ENCODE measurements around the gene IL31.
"Not testable (repeated sequence)": the region's sequence is repeated elsewhere in the genome, so short reads cannot be mapped to it uniquely, and the experiment has no call there.

IL31 gene

GRCh38 chr12:122184517-122184916 is 10.5 kb upstream of the IL31 start:
- H3K4me1 ChIP-seq = peaks cover 0 to 10% (median 9%) of the 10 kb centered on the region in 4 donors
- DNase-seq = no peak
- H3K9me3 ChIP-seq = no peaks in the 10 kb centered on the region
- H3K4me3 ChIP-seq = no peak overlapping the region
- peaks cover 0 to 29% of the 10 kb centered on the region in 2 donors for H3K27me3 ChIP-seq
- TF ChIP-seq CTCF (IDR thresholded peaks at IDR 0.05) = no peak
- intact Hi-C loops (cut with DNase I; ENCODE audit: low total_unique reads) = no loop called here
- H3K27ac ChIP-seq = no peak overlapping the region
- no peaks in the 10 kb centered on the region for H3K36me3 ChIP-seq

GRCh38 chr12:122183588-122183940 is 9.5 kb upstream of the IL31 start:
- intact Hi-C loops (cut with DNase I; ENCODE audit: low total_unique reads) = no loop called here
- no peak for DNase-seq
- Histone ChIP-seq H3K4me1 (peaks cover 0 to 10% (median 9%) of the 10 kb centered on the region in 4 donors), H3K27me3 (peaks cover 0 to 22% of the 10 kb centered on the region in 2 donors), H3K4me3 (peak overlapping the region; percentile 44 to 57), H3K36me3 (no peaks in the 10 kb centered on the region), H3K9me3 (no peaks in the 10 kb centered on the region), H3K27ac (no peak overlapping the region)
- TF ChIP-seq CTCF (IDR thresholded peaks at IDR 0.05) = no peak

GRCh38 chr12:122182887-122183587 is 9.0 kb upstream of the IL31 start, which contains the start of gene LRRC43:
LRRC43 (plus strand) TSS chr12:122183123; CDS start chr12:122183145, 22 bp downstream.
- peaks cover 0 to 20% of the 10 kb centered on the region in 2 donors for H3K27me3 ChIP-seq
- DNase-seq = no peak
- peak within 1 kb of the TSS; percentile 44 to 57 for H3K4me3 ChIP-seq
- no peaks in the 10 kb centered on the region for H3K9me3 ChIP-seq
- H3K4me1 ChIP-seq = peaks cover 0 to 10% (median 9%) of the 10 kb centered on the region in 4 donors
- H3K27ac ChIP-seq = no peak within 1 kb of the TSS
- no peaks in the 10 kb centered on the region for H3K36me3 ChIP-seq
- intact Hi-C loops (cut with DNase I; ENCODE audit: low total_unique reads) = no loop called here
- no peak for TF ChIP-seq CTCF (IDR thresholded peaks at IDR 0.05)

GRCh38 chr12:122176473-122176872 is 2.5 kb upstream of the IL31 start:
- H3K4me1 ChIP-seq; H3K9me3 ChIP-seq; H3K4me3 ChIP-seq; H3K27me3 ChIP-seq; DNase-seq; intact Hi-C loops (cut with DNase I; ENCODE audit: low total_unique reads); H3K27ac ChIP-seq; H3K36me3 ChIP-seq: not testable (repeated sequence)

GRCh38 chr12:122172262-122172939 is 1.6 kb downstream of the IL31 start:
- intact Hi-C loops (cut with DNase I; ENCODE audit: low total_unique reads) = no loop called here
- Histone ChIP-seq H3K4me1 (no peaks in the 10 kb centered on the region), H3K27ac (no peak overlapping the region), H3K36me3 (no peaks in the 10 kb centered on the region), H3K9me3 (no peaks in the 10 kb centered on the region), H3K27me3 (peaks cover 0 to 24% of the 10 kb centered on the region in 2 donors), H3K4me3 (no peak overlapping the region)
- TF ChIP-seq CTCF (IDR thresholded peaks at IDR 0.05) = no peak
- no peak for DNase-seq

- intact Hi-C loops (cut with DNase I; ENCODE audit: low total_unique reads) = no loop called here
- H3K4me1 ChIP-seq = no peaks in the 10 kb centered on the region
- no peak for TF ChIP-seq CTCF (IDR thresholded peaks at IDR 0.05)
- H3K27me3 ChIP-seq = peaks cover 0 to 24% of the 10 kb centered on the region in 2 donors
- H3K4me3 ChIP-seq = no peak overlapping the region
- DNase-seq = no peak
- H3K9me3 ChIP-seq = no peaks in the 10 kb centered on the region
- no peak overlapping the region for H3K27ac ChIP-seq
- no peaks in the 10 kb centered on the region for H3K36me3 ChIP-seq
These were observed 2.6 kb downstream of the IL31 start for GRCh38 chr12:122171399-122171798.
